ENCODE measurements around the gene SLC46A2. TPM values are rescaled to one million over a fixed set of nuclear protein-coding genes. Genes with fewer than 3 reads are reported as not detected.
A peak's percentile ranks its signal among the peaks of the same experiment; 100 is the strongest.

SLC46A2 gene
- total RNA-seq, 8 experiments from 2014 or later, result 0.05 to 0.73 (median 0.17) TPM; not detected in 2

DNA sequence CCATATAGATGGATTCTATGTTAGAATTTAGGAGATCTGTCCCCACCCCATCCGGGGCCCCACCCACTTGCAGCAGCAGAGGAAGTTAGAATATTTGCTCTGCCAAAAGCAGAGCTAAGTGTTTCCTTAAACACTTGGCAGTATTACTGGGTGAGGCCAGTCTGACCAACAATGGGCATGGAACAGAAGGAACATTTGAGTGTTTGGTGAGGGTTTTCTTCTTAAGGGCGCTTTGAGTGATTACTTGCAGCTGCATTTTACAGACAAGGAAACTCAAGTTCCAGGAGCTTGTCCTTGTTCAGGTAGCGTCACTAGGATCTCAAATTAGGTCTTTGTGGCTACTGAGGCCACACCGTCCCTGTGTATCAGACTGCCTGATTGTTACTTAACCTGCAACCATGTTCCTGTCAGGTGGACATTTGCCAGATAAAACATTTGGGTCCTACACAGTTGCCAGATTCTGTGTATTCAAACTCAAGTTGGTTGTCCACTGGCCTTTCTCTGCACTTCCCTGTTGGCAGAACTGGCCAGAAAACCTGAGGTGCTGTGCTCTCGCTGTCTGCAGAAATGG lies 59.3 kb downstream of the SLC46A2 start:
- 7 to 100% (median 85%) methylated on average over 1 to 5 of the region's 5 CpGs; no CpG with 5 or more reads in 2 of the 10 experiments for WGBS, 10 experiments

More for the DNA sequence above, 59.3 kb downstream of the SLC46A2 start:
- in situ Hi-C loops (cut with MboI; ENCODE audit: low pct_unique_long_range_greater_than_20kb in 2 of 9, low sequenced_read_pairs in 9 of 9, unreplicated experiment in 9 of 9), result no loop called here
- no peak overlapping the region for H3K27ac ChIP-seq
- no peaks in the 10 kb centered on the region for H3K4me1 ChIP-seq (replicated peaks in 1 of 2)
- ATAC-seq (replicated peaks in 6 of 8), result peak in 3 of 8 experiments; percentile 75 to 90 (median 82)
- H3K4me3 ChIP-seq, result no peak overlapping the region

Other genes with a start within 250 kb of the SLC46A2 start
- gene INIP, start 172.8 kb downstream of the SLC46A2 start, total RNA-seq, result 10 to 100 TPM in 7 of 8 experiments, 1 to 10 TPM in 1; 10.0 to 26.8 (median 23.4) TPM
- gene SNX30, start 140.1 kb downstream of the SLC46A2 start, total RNA-seq, result 10 to 100 TPM in 7 of 8 experiments, 1 to 10 TPM in 1; 9.8 to 22.5 (median 19.9) TPM
- gene ZNF883, start 121.3 kb upstream of the SLC46A2 start, total RNA-seq, result 10 to 100 TPM in 1 of 8 experiments, 1 to 10 TPM in 4, under 1 TPM in 3; 0.14 to 10.0 (median 1.2) TPM
- gene ZFP37, start 165.8 kb upstream of the SLC46A2 start, total RNA-seq, result 10 to 100 TPM in 4 of 8 experiments, 1 to 10 TPM in 4; 1.1 to 15.2 (median 7.7) TPM